ENCODE data around the gene IFNGR1. TPM values are rescaled to one million over a fixed set of nuclear protein-coding genes. Genes with fewer than 3 reads are reported as not detected.

Gene IFNGR1
- total and polyA plus RNA-seq, 2 experiments from 2014 or later, result 22.8 to 23.2 TPM

- no peaks in the 10 kb centered on the region for H3K9me2 ChIP-seq (ENCODE audit: insufficient read depth)
- H3K79me2 ChIP-seq (replicated peaks; ENCODE audit: insufficient read depth), result peaks cover 95% of the 10 kb centered on the region
- no peak overlapping the region for H3K4me2 ChIP-seq
- no peak for DNase-seq (ENCODE audit: low spot score)
- H3K27me3 Mint-ChIP-seq (ENCODE audit: insufficient read depth, low read depth, poor library complexity), result no peaks in the 10 kb centered on the region
- no peak overlapping the region for H3K4me3 Mint-ChIP-seq
- TF ChIP-seq STAT1 (IDR thresholded peaks at IDR 0.05; ENCODE audit: unreplicated experiment) (no peak), ETS1 (IDR thresholded peaks at IDR 0.05) (no peak), JUNB (IDR thresholded peaks at IDR 0.05; ENCODE audit: unreplicated experiment) (no peak), EZH2phosphoT487 (IDR thresholded peaks at IDR 0.05; ENCODE audit: unreplicated experiment) (no peak), EZH2 (IDR thresholded peaks at IDR 0.05; ENCODE audit: low read depth, unreplicated experiment) (no peak), ZNF462 (CRISPR knock-in tag; IDR thresholded peaks at IDR 0.05) (no peak), ZNF114 (CRISPR knock-in tag; IDR thresholded peaks at IDR 0.05) (no peak), CTCF (conservative IDR thresholded peaks at IDR 0.05; ENCODE audit: low read depth in 2 of 2) (no peak), POLR2AphosphoS5 (IDR thresholded peaks at IDR 0.05; ENCODE audit: low read depth) (no peak)
- no peak overlapping the region for H3K27ac Mint-ChIP-seq
- H3K4me1 ChIP-seq (ENCODE audit: insufficient read depth), result peaks cover 7% of the 10 kb centered on the region; the same call in 1 of the 2 replicates
- no peaks in the 10 kb centered on the region for H3K27me3 ChIP-seq (ENCODE audit: insufficient read depth)
- H3K27ac ChIP-seq (ENCODE audit: low read depth), result no peak overlapping the region
- H3K9me3 Mint-ChIP-seq, result peaks cover 41% of the 10 kb centered on the region
- no peak overlapping the region for H2AFZ ChIP-seq
- H3K36me3 ChIP-seq (ENCODE audit: insufficient read depth), result 0 out of 2 replicates have a peak, but pooled peaks cover 3% of the 10 kb centered on the region
- H3K36me3 Mint-ChIP-seq (ENCODE audit: low read depth), result peaks cover 52% of the 10 kb centered on the region
- no peaks in the 10 kb centered on the region for H3F3A ChIP-seq (replicated peaks; ENCODE audit: low read depth)
- no peak for ATAC-seq
- H3K4me3 ChIP-seq, result no peak overlapping the region
- H3K4me1 Mint-ChIP-seq, result peaks cover 13% of the 10 kb centered on the region
- H4K20me1 ChIP-seq (replicated peaks; ENCODE audit: insufficient read depth), result peaks cover 24% of the 10 kb centered on the region
Observed at GRCh38 chr6:137213331-137213740, 5.8 kb downstream of the IFNGR1 start.
